ENCODE data around the gene NTHL1. TPM values are rescaled to one million over a fixed set of nuclear protein-coding genes. Genes with fewer than 3 reads are reported as not detected.

The NTHL1 gene
- total and polyA plus RNA-seq, 2 of the 8 experiments (the other 6 are each of a cell fraction or from before 2014, with no cell fraction given) = 70.9 to 150 TPM

- TF ChIP-seq, protein P1, sequence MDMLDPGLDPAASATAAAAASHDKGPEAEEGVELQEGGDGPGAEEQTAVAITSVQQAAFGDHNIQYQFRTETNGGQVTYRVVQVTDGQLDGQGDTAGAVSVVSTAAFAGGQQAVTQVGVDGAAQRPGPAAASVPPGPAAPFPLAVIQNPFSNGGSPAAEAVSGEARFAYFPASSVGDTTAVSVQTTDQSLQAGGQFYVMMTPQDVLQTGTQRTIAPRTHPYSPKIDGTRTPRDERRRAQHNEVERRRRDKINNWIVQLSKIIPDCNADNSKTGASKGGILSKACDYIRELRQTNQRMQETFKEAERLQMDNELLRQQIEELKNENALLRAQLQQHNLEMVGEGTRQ (IDR thresholded peaks at IDR 0.05; ENCODE audit: low read length) = no peak
- TF ChIP-seq SP4 (IDR thresholded peaks at IDR 0.05; ENCODE audit: low read length) (no peak), EZH2 (IDR thresholded peaks at IDR 0.05; ENCODE audit: low read depth, low read length, severe bottlenecking) (no peak)
Measured at GRCh38 chr16:2025251-2025650, 22.4 kb downstream of the NTHL1 start (continued).

Data from H1 (cell line).